Measurements from ENCODE around the gene BLVRB.

DNA sequence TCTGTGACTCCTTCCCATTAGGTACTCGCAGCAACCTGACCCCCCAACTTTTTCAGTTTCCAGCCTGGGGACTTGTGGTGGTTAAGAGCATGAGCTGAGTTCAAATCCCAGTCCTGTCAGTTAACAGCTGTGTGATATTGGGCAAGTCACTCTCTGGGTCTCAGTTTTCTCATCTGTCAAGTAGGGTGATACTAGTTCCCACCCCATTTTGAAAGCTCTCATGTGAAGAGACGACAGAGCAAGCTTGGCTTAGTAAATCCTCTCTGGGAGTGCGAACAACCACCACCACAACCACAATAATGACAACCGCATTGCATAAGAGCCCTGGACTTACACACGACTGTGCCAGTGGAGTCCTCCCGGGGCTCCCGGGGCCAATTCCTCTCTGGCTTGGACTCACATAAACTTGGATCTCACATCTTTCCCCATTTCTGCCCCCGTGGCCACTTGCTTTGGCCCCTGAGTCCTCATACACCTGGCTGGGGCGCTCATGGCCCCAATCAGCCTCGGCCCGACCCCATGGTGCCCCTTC is 454 bp downstream of the BLVRB start:
- TF ChIP-seq EP300 (IDR thresholded peaks at IDR 0.05; ENCODE audit: borderline replicate concordance) (no peak), RAD21 (IDR thresholded peaks at IDR 0.05; ENCODE audit: low read depth) (no peak)

Data from Ishikawa (cell line).